ENCODE data around the gene TGM5.
"Not testable (repeated sequence)": the region's sequence is repeated elsewhere in the genome, so short reads cannot be mapped to it uniquely, and the experiment has no call there.

TGM5 gene

GRCh38 chr15:43266834-43267233 lies at the start of gene TGM5:
TSS of gene TGM5 (minus strand) at chr15:43266928. CDS start at chr15:43266849, 79 bp downstream.
- DNase-seq = no peak

DNA sequence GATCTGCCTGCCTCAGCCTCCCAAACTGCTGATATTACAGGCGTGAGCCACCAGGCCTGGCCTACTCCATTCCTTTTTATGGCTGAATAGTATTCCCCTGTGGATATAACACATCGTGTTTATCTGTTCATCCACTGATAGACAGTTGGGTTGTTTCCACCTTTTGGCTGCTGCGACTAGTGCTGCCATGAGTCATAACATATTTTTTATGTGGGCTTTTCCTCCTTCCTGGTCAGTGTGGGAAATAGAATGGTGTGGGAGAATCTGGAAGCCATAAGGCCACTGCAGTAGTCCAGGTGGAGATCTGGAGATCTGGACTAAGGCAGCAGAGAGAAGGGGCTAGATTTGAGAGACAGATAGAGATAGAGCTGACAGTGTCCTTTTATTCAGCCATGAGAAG lies 47.4 kb upstream of the TGM5 start:
- DNase-seq = peak; percentile 15

- DNase-seq = no peak
Measured at GRCh38 chr15:43312378-43312777, 45.6 kb upstream of the TGM5 start.

GRCh38 chr15:43302205-43302817 lies 35.6 kb upstream of the TGM5 start, which contains the start of gene TGM7:
TSS of gene TGM7 (minus strand) at chr15:43302255.
- DNase-seq = no peak

DNA sequence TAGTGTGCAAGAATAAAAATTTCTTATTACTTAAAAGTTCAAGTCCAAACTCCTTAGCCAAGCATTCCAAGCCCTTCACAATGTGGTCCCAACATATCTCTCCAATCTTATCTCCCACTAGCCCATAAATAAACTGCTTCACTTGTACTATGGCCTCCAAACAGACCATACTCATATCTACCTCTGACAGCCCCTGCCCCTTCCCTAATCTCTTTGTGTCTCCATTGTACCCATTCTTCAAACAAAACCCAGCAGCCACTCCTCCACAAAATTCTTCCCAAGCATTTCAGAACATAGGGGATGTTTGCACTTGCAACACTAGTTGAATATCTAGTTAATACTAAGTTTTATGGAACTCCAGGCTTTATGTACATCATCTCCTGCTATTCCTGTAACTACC lies 33.2 kb upstream of the TGM5 start:
- no peak for DNase-seq

DNA sequence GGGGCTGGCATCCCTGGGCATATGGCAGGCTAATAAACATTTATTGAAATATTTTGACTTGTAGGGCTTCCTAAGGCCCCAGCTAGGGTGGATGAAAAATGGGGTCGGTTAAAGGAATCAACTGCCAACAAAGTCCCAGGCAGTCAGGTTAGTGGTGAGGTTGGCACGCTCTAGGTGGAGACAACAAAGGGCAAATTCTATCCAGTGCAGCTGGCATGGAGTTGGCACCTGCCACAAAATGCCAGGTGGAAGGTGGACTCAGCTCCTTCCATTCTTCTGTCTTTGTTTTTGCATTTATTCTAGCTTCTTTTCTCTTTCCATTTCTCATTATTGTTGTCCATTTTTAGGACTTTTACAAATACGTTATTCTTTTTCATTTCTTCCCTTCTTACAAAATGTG lies 32.7 kb upstream of the TGM5 start:
- no peak for DNase-seq

DNA sequence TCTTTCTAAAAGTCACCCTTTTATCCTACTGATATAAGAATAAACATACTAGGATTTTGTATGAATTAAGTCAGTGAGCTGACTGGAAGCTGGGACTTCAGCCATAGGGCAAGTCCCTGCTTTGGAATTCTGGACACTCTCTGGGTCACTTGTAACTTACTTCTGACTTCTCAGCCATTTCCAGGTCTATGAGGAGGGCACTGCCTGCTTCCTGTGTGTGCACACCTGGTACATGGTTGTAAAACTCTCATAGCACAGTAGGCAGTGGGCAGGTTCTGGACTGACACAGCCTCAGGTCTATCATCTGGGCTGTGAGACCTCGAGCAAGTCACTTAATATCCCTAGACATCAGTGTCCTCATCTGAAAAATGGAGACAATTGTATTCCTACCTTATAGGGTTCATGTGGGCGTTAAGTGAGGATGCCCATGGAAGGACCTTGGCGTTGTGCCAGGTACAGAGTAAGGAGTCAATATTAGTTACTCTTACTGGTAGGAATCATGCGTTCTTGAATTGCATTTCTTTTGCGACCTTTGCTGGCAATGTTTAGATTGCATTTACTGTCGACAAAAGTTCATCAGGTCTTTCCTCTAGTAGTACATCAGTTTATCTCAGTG lies 27.5 kb upstream of the TGM5 start:
- DNase-seq = peak; percentile 57

- DNase-seq = peak; percentile 47
Measured at GRCh38 chr15:43293432-43293831, 26.7 kb upstream of the TGM5 start.

DNA sequence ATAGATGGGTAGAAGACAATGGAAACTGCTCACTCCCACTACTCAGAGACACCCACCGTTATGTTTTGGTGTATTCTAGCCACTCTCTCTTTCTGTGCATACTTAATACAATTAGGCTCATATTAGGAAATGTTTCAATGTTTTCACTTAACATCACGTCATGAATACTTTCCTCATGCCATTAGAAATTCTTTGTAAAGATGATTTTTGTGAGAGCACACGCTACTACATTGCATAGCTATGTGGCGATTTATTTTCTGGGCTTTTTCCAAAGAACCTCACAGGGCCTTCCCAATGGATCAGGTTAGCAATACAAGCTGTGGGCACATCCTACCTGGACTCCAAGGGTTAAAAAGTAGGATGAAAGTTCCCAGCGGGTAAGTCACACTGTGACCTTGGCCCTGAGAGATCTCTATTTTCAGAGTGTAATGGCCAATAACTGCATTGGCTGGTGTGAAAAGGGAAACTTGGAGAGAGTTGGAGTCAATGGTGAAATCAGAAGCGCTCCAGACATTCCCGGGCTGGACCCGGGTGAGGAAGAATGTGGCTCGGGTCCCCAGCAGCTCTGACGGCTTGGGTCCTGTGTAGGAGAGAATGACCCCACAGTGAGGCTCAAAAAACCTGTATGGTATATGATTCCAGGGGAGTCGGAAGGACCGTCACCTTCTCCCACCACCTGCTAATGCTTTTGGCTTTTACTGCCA lies 25.8 kb upstream of the TGM5 start:
- no peak for DNase-seq

GRCh38 chr15:43289656-43290055 lies 22.9 kb upstream of the TGM5 start:
- not testable (repeated sequence) for DNase-seq

- no peak for DNase-seq
Measured at GRCh38 chr15:43287254-43287653, 20.5 kb upstream of the TGM5 start.

DNA sequence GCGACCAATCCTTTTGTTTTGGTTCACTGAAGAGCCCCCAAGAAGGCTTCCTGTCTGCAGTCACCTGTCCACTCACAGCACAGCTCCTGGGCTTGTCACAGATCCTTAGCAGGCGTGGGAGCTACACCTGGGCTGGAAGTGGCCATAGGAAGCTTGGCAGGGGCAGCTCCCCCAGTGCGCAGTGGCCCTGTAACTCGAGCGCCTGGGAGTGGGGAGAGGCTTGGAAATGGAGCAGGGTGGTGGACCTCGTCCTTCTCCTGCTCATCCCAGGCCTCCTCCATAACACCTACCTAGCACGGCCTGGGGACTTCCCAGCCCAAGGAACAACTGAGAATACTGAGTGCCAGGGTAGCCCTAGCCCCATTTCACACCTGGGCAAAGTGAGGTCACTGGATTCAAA lies 19.3 kb upstream of the TGM5 start:
- DNase-seq = no peak

DNA sequence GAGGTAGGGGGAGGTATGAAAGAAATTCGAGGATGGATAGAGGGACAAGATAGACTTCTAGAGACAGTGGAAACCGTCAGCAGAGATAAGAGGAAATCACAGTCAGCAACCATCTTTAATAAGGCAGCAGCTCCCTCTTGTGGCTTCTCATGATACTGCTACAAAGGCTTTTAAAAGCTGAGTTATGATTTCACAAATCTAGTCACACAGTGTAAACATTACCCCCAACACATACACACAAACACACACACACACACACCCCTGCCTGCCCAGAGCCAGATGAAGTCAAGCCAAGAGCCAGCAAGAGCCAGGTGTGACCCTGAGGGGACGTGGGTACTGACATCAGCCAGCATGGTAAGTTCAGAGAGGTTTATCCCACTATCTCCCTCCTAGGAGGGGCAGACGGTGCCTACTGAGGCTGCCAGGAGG lies 18.9 kb upstream of the TGM5 start:
- peak; percentile 81 for DNase-seq

DNA sequence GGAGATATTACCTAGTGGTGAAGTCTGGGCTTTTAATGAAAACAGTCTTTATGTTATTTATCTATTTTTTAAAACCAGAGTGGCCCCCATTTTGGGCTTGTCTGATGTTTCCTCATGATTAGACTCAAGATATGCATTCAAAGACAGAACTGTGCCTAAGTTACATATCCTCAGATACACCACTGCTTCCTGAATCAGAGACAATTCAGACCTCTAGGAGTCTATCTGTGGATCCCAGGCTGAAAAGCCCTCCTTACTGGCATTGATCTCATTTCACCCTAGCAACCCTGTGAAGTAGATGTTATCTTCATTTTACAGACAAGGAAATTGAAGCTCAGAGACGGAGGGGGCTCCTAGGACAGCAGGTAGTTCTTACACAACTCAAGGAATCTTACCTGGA lies 16.8 kb upstream of the TGM5 start:
- no peak for DNase-seq

GRCh38 chr15:43281926-43282602 lies 15.3 kb upstream of the TGM5 start:
- DNase-seq = no peak

DNA sequence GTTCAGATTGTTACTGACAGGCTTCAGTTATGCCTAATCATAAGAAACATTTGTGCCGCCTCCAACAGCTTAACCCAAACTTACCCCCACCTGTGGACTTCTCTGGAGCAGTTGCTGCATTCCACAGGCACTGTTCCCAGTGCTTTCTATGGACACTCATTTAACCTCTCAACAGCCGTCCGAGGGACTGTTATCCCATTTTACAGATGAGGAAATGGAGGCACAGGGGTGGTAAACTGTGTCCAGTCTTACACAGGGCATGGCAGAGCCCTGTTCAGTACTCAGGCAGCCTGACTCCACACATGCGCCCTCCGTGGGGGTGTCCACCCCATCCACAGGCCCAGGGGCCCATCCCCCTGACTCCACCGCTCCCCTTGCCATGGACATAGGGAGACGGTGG lies 14.3 kb upstream of the TGM5 start:
- DNase-seq = no peak

DNA sequence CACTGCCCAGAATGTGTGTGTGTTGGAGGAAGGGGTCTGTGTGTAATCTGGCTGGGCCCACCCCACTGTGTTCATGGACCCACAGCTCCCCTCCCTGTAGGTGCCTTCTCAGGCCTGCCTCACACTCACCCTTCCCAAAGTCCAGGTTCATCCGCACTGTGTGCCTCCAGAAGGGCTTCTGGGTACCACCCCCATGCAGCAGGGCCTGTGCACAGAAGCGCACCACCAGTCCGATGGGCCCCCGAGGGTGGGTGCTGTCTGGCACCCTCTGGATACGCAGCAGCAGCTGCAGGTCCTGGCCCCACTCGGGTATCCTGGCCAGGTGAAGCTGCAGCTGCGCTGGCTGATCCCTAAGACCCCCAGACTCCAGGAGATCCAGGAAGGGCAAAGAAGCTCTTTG lies 12.8 kb upstream of the TGM5 start:
- DNase-seq = no peak

DNA sequence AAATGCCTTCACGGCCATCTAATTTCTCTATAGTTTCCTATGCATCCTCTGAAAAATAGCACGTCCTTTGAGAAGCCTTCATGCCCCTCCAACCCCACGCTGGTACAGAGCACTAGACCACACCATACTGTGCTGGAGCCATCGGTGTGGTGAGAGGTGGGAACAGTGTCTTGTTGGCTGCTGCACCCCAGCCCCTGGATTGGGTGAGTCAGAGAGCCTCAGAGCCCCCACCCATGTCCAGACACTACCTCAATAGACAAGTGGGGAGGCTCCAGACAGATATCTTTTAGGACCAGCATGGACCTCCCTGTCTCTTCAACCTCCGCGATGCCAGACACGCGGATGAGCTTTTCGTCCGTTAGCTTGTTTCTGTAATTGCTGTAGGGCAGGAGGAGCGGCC lies 12.1 kb upstream of the TGM5 start:
- DNase-seq = no peak

- DNase-seq = no peak
Measured at GRCh38 chr15:43277901-43278300, 11.2 kb upstream of the TGM5 start.

- peak; percentile 50 for DNase-seq
Measured at GRCh38 chr15:43277231-43277823, 10.6 kb upstream of the TGM5 start.

- DNase-seq = no peak
Measured at GRCh38 chr15:43276563-43277200, 10.0 kb upstream of the TGM5 start.

DNA sequence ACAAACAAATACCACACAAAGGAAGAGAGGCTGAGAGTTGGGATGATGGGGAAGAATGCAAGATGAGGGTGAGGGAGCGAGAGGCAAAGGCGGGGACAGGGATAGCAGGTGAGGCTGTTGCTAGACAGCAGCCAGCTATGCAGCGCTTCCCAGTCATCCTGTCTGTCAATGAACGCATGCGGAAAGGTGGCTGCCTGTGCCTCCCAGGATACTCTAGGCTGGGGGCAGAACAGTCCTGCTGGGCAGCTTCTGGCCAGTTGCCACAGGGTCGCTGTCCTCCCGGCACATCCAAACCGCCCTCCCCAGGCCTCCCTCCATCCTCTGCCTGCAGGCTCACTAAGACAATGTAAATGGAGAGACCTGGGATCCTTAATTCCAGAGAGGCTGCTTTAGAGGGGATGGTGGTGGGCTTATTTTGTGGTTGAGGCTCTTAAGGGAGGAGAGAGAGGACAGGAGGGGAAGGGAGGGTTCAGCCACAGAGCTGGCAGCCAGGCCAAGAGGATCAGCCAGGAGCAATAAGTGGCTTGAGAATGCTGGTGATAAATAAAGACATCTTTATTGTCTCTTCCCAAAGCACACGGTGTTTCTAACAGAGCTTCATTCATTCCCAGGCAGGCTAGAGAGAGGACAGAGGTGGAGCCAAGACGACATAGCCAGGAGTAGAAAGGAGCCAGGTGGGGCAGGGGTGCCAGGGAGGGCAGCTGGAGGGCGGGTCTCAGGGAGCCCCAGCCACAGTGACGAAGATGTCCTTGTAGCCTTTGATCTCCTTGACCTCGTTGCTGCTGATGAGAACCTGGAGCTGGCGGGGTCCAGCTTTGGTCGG lies 9.2 kb upstream of the TGM5 start:
- no peak for DNase-seq

All from DMS53 (cell line).